ENCODE measurements around the gene UPP2.

UPP2 gene

GRCh38 chr2:158101384-158101926 is at the start of gene UPP2:
Gene UPP2, plus strand, starts transcription at chr2:158101876. Its CDS starts 188 bp downstream, at chr2:158102064.
- DNase-seq = no peak

GRCh38 chr2:158052761-158053160 is 48.9 kb upstream of the UPP2 start:
- no peak for DNase-seq

GRCh38 chr2:158056875-158057274 is 44.8 kb upstream of the UPP2 start:
- DNase-seq = no peak

- DNase-seq = no peak
Observed at GRCh38 chr2:158060160-158060834, 41.4 kb upstream of the UPP2 start.

GRCh38 chr2:158060835-158061435 is 40.7 kb upstream of the UPP2 start:
- no peak for DNase-seq

GRCh38 chr2:158061763-158062162 is 39.9 kb upstream of the UPP2 start:
- DNase-seq = no peak

GRCh38 chr2:158066046-158066713 is 35.5 kb upstream of the UPP2 start:
- DNase-seq = no peak

GRCh38 chr2:158071018-158071417 is 30.7 kb upstream of the UPP2 start:
- DNase-seq = no peak

- no peak for DNase-seq
Observed at GRCh38 chr2:158072361-158072760, 29.3 kb upstream of the UPP2 start.

- no peak for DNase-seq
Observed at GRCh38 chr2:158079672-158080071, 22.0 kb upstream of the UPP2 start.

- DNase-seq = no peak
Observed at GRCh38 chr2:158088093-158088492, 13.6 kb upstream of the UPP2 start.

GRCh38 chr2:158089322-158089721 is 12.4 kb upstream of the UPP2 start:
- DNase-seq = no peak

GRCh38 chr2:158091647-158092046 is 10.0 kb upstream of the UPP2 start:
- DNase-seq = no peak

GRCh38 chr2:158094487-158095092 is 7.1 kb upstream of the UPP2 start:
- no peak for DNase-seq

GRCh38 chr2:158095269-158095668 is 6.4 kb upstream of the UPP2 start:
- DNase-seq = no peak

GRCh38 chr2:158095912-158096311 is 5.8 kb upstream of the UPP2 start:
- no peak for DNase-seq

GRCh38 chr2:158097481-158097880 is 4.2 kb upstream of the UPP2 start:
- DNase-seq = no peak

GRCh38 chr2:158098178-158098577 is 3.5 kb upstream of the UPP2 start:
- DNase-seq = no peak

- no peak for DNase-seq
Observed at GRCh38 chr2:158099716-158100115, 2.0 kb upstream of the UPP2 start.

GRCh38 chr2:158100411-158100810 is 1.3 kb upstream of the UPP2 start:
- DNase-seq = no peak

GRCh38 chr2:158102446-158102845 is 770 bp downstream of the UPP2 start:
- DNase-seq = no peak

GRCh38 chr2:158103411-158104012 is 1.8 kb downstream of the UPP2 start:
- no peak for DNase-seq

- no peak for DNase-seq
Observed at GRCh38 chr2:158104903-158105302, 3.2 kb downstream of the UPP2 start.

Data from stimulated activated CD4-positive, alpha-beta T cell treated with anti-CD3 and anti-CD28 coated beads, Interleukin-4, amount 100 ng/mL, for 24 hours (primary cell).